Measurements from ENCODE around the gene C9orf85. TPM values are rescaled to one million over a fixed set of nuclear protein-coding genes. Genes with fewer than 3 reads are reported as not detected.
"Not testable (repeated sequence)": the region's sequence is repeated elsewhere in the genome, so short reads cannot be mapped to it uniquely, and the experiment has no call there.

Gene C9orf85
- total and polyA plus RNA-seq, 4 experiments from 2014 or later = 8.2 to 10.9 (median 10.5) TPM

DNA sequence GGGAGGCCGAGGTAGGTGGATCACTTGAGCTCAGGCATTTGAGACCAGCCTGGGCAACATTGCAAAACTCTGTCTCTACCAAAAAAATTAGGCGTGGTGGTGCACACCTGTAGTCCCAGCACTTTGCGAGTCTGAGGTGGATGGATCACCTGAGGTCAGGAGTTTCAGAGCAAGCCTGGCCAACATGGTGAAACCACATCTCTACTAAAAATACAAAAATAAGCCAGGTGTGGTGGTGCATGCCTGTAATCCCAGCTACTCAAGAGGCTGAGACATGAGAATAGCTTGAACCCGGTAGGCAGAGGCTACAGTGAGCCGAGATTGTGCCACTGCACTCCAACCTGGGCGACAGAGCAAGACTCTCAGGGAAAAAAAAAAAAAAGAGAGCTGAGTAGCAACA lies 12.7 kb upstream of the C9orf85 start:
- ChIA-PET CTCF (ENCODE audit: partially characterized antibody) (interaction anchor here (0.8 to 1.6 kb wide), 3 partner anchors 11 to 92 kb away, joined by 3 to 5 read pairs (median 5); no protein-coding TSS in a partner anchor), POLR2A (ENCODE audit: partially characterized antibody) (interaction anchor here (2.1 kb wide), 1 partner anchor 12 kb away, joined by 9 read pairs; the partner anchor contains the start of genes ABHD17B and C9orf85)
- H3K36me3 ChIP-seq (ENCODE audit: insufficient read depth, low read length); H3K27ac ChIP-seq (ENCODE audit: low read depth, low read length); H3K27me3 Mint-ChIP-seq; H3K36me3 Mint-ChIP-seq; H3K9me3 Mint-ChIP-seq; intact Hi-C loops (cut with micrococcal nuclease); H3K4me3 Mint-ChIP-seq; H3K27me3 ChIP-seq (ENCODE audit: insufficient read depth, low read length); H3K4me3 ChIP-seq (ENCODE audit: low read length in 2 of 2); H3K9me3 ChIP-seq (ENCODE audit: control insufficient read depth in 1 of 2, low read length in 2 of 2); DNase-seq: not testable (repeated sequence)
- peaks cover 70% of the 10 kb centered on the region for H3K4me1 ChIP-seq (ENCODE audit: insufficient read depth, low read length)
- H3K4me1 Mint-ChIP-seq = peaks cover 46 to 74% (median 63%) of the 10 kb centered on the region in 4 donors
- H3K27ac Mint-ChIP-seq = peak overlapping the region in 3 of 7 donors; percentile 6 to 85 (median 30)

DNA sequence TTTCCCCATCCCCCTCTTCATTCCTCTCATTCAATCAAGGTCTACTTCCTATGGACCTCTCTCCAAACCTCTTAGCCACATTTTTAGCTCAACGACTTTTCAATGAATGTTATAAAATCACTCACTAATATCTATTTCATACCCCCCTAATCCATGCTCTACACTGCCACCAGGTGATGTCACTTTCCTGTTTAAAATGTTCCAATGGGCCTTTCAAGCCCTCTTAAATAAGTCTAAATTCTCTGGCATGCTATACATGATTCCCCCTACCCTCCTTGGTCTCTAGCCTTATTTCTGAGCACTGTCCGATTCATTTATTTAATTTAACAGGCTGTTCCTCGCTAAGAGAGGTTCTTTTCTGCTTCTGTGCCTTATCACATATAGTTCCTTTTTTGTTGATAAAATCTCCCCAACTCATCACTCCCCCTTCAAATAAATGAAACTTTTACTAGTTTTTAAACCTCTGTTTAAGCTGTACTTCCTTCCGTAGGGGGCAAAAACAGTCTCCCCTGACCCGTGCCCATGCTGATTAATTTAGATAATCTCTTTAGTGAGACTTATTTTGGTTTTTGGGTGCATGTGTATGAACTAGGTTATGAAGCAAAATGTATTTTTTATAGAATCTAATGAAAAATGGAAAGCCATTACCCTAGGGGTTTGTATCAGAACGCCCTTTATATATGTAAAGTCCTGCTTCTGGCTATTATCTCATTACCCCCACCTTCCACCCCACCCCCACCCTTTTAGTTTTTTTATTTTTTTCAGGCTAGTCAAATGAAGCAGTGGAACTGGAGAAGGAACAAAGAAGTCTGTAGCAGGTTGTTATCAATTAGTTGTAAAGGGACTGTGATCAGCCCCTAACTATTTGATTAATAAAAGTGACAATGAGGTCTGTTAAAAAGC lies 9.5 kb upstream of the C9orf85 start:
- intact Hi-C loops (cut with micrococcal nuclease) = loop anchor here (2.0 to 5.0 kb wide), 2 partner anchors 17 to 70 kb away; no protein-coding TSS in a partner anchor
- H3K36me3 Mint-ChIP-seq = peaks cover 0 to 4% of the 10 kb centered on the region in 2 donors
- H3K27ac Mint-ChIP-seq = peak overlapping the region in 5 of 7 donors; percentile 25 to 78 (median 43)
- H3K4me3 ChIP-seq (ENCODE audit: low read length in 2 of 2) = no peak overlapping the region
- peaks cover 36 to 75% (median 50%) of the 10 kb centered on the region in 4 donors for H3K4me1 Mint-ChIP-seq
- peaks cover 52% of the 10 kb centered on the region for H3K4me1 ChIP-seq (ENCODE audit: insufficient read depth, low read length)
- no peak overlapping the region for H3K27ac ChIP-seq (ENCODE audit: low read depth, low read length)
- DNase-seq = no peak
- peaks cover 0 to 2% (median 0%) of the 10 kb centered on the region in 8 donors for H3K9me3 Mint-ChIP-seq
- ChIA-PET CTCF (ENCODE audit: partially characterized antibody) (interaction anchor here (1.5 kb wide), 1 partner anchor 9 kb away, joined by 4 read pairs; the partner anchor contains the start of genes ABHD17B and C9orf85), POLR2A (ENCODE audit: partially characterized antibody) (interaction anchor here (2.5 kb wide), 1 partner anchor 9 kb away, joined by 9 read pairs; the partner anchor contains the start of genes ABHD17B and C9orf85)
- peak overlapping the region in 3 of 8 donors; percentile 4 to 41 (median 25) for H3K4me3 Mint-ChIP-seq
- H3K9me3 ChIP-seq (ENCODE audit: control insufficient read depth in 1 of 2, low read length in 2 of 2) = no peaks in the 10 kb centered on the region
- H3K36me3 ChIP-seq (ENCODE audit: insufficient read depth, low read length) = no peaks in the 10 kb centered on the region
- H3K27me3 Mint-ChIP-seq = no peaks in the 10 kb centered on the region
- H3K27me3 ChIP-seq (ENCODE audit: insufficient read depth, low read length) = no peaks in the 10 kb centered on the region

DNA sequence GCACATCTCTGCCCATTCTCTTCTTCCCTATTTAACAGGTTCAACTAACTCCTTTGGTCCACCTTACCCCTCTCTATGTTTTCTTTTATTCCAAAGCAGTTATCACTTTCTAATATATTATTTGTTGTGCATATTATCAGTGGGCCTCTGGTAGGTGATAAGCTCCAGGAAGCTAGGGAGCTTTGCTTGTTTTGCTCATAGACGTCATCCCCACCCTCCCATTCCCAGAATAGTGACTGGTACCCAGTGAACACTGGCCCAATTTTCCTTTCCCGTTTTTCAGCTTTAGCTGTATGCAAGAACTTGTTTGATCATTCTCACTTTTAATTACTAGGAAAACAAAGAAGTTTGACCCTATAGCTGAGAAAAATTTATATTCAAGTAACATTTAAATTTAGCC lies 7.4 kb upstream of the C9orf85 start:
- no peaks in the 10 kb centered on the region for H3K36me3 ChIP-seq (ENCODE audit: insufficient read depth, low read length)
- Mint-ChIP-seq H3K4me1 (peaks cover 33 to 73% (median 45%) of the 10 kb centered on the region in 4 donors), H3K27ac (peak overlapping the region in 1 of 7 donors; percentile 14), H3K4me3 (no peak overlapping the region), H3K36me3 (peaks cover 0 to 4% of the 10 kb centered on the region in 2 donors), H3K9me3 (no peaks in the 10 kb centered on the region), H3K27me3 (no peaks in the 10 kb centered on the region)
- H3K4me1 ChIP-seq (ENCODE audit: insufficient read depth, low read length) = peaks cover 46% of the 10 kb centered on the region
- ChIA-PET POLR2A (ENCODE audit: partially characterized antibody) (no interaction called here), CTCF (ENCODE audit: partially characterized antibody) (interaction anchor here (1.1 kb wide), 1 partner anchor 123 kb away, joined by 3 read pairs; no protein-coding TSS in a partner anchor)
- H3K9me3 ChIP-seq (ENCODE audit: control insufficient read depth in 1 of 2, low read length in 2 of 2) = no peaks in the 10 kb centered on the region
- no peaks in the 10 kb centered on the region for H3K27me3 ChIP-seq (ENCODE audit: insufficient read depth, low read length)
- intact Hi-C loops (cut with micrococcal nuclease) = loop anchor here (5.0 kb wide), 1 partner anchor 72 kb away; no protein-coding TSS in a partner anchor
- H3K4me3 ChIP-seq (ENCODE audit: low read length in 2 of 2) = no peak overlapping the region
- H3K27ac ChIP-seq (ENCODE audit: low read depth, low read length) = no peak overlapping the region
- no peak for DNase-seq

DNA sequence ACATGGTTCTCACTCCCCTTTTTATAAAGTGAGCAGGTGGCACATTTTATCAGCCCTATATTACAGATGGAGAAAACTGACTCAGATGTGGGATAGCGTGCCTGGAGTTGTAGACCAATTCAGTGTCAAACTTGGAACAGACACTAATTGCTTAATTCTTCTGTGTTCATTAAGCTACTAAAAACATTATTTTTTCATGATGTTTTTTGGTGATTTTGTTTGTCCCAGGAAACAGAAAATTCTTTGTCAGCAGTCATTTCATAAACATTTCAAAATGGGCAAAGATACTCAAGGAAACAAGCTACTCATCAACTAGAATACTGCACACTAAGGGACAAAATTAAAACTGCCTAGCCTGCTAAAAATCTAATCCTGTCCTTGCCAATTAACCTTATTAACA lies 2.6 kb upstream of the C9orf85 start:
- CTCF ChIA-PET (ENCODE audit: partially characterized antibody) = no interaction called here
- Histone ChIP-seq H3K36me3 (ENCODE audit: insufficient read depth, low read length) (no peaks in the 10 kb centered on the region), H3K27me3 (ENCODE audit: insufficient read depth, low read length) (no peaks in the 10 kb centered on the region), H3K4me1 (ENCODE audit: insufficient read depth, low read length) (peaks cover 47% of the 10 kb centered on the region), H3K9me3 (ENCODE audit: control insufficient read depth in 1 of 2, low read length in 2 of 2) (no peaks in the 10 kb centered on the region), H3K27ac (ENCODE audit: low read depth, low read length) (no peak overlapping the region), H3K4me3 (ENCODE audit: low read length in 2 of 2) (peak overlapping the region in 1 of 2 donors; percentile 83)
- POLR2A ChIA-PET (ENCODE audit: partially characterized antibody) = interaction anchor here (0.7 kb wide), 1 partner anchor 142 kb away, joined by 3 read pairs; no protein-coding TSS in a partner anchor
- DNase-seq = no peak
- Mint-ChIP-seq H3K36me3 (peaks cover 4 to 16% of the 10 kb centered on the region in 2 donors), H3K4me3 (peak overlapping the region; percentile 91 to 100 (median 98)), H3K27ac (peak overlapping the region in 1 of 7 donors; percentile 19), H3K4me1 (peaks cover 39 to 80% (median 49%) of the 10 kb centered on the region in 4 donors), H3K27me3 (no peaks in the 10 kb centered on the region), H3K9me3 (no peaks in the 10 kb centered on the region)
- intact Hi-C loops (cut with micrococcal nuclease) = no loop called here

DNA sequence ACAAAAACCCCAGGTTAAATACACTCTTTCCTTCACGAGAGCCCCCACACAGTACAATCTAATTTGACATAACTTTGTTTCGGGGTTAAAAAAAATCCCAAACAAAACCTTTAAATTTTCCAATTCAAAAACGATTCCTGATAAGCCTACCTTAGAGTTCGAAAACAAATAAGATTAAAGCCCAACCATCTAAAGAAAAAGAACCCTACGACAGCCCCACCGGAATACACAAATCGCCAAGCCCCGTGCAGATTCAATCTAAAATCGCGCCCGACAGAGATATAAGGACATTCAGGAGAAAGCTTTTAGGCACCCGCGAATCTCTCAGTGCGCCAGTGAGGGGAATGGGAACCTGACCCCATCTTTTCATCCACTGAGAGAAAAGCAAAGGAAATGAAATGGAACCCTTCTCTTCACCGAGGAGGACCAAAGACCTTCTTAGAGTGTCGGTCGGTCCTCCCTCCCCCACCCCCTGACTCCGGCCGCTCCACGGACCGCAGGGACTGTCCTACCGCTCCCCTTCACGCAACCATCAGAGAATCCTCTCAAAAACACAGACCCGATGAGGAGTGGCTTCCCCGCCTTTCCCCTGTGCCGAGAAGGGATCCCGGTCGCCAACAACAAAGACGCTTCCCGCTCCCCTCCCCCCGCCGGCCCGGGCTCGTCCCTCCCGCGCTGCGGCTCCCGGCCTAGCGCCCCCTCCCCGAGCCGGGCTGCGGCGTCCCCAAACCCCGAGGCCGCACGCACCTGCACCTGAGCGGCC lies 1.4 kb upstream of the C9orf85 start:
- Histone ChIP-seq H3K9me3 (ENCODE audit: control insufficient read depth in 1 of 2, low read length in 2 of 2) (no peaks in the 10 kb centered on the region), H3K27ac (ENCODE audit: low read depth, low read length) (peak overlapping the region; percentile 74), H3K4me3 (ENCODE audit: low read length in 2 of 2) (peak overlapping the region; percentile 8 to 83), H3K27me3 (ENCODE audit: insufficient read depth, low read length) (no peaks in the 10 kb centered on the region), H3K4me1 (ENCODE audit: insufficient read depth, low read length) (peaks cover 51% of the 10 kb centered on the region), H3K36me3 (ENCODE audit: insufficient read depth, low read length) (no peaks in the 10 kb centered on the region)
- intact Hi-C loops (cut with micrococcal nuclease) = loop anchor here (2.0 to 10.0 kb wide), 6 partner anchors 13 to 1651 kb away; partner anchors contain the start of genes KLF9, SMC5 and TMC1
- H3K9me3 Mint-ChIP-seq = no peaks in the 10 kb centered on the region
- peak overlapping the region; percentile 49 to 91 (median 82) for H3K27ac Mint-ChIP-seq
- POLR2A ChIA-PET (ENCODE audit: partially characterized antibody) = interaction anchor here (1.2 to 1.8 kb wide), 6 partner anchors 8 to 155 kb away, joined by 3 to 20 read pairs (median 9); partner anchors contain the start of gene CEMIP2
- peak; percentile 9 to 48 (median 17) for DNase-seq
- H3K4me3 Mint-ChIP-seq = peak overlapping the region; percentile 91 to 100 (median 98)
- CTCF ChIA-PET (ENCODE audit: partially characterized antibody) = interaction anchor here (1.2 kb wide), 1 partner anchor 306 kb away, joined by 4 read pairs; no protein-coding TSS in a partner anchor
- no peaks in the 10 kb centered on the region for H3K27me3 Mint-ChIP-seq
- H3K4me1 Mint-ChIP-seq = peaks cover 44 to 82% (median 52%) of the 10 kb centered on the region in 4 donors
- H3K36me3 Mint-ChIP-seq = peaks cover 4 to 16% of the 10 kb centered on the region in 2 donors

DNA sequence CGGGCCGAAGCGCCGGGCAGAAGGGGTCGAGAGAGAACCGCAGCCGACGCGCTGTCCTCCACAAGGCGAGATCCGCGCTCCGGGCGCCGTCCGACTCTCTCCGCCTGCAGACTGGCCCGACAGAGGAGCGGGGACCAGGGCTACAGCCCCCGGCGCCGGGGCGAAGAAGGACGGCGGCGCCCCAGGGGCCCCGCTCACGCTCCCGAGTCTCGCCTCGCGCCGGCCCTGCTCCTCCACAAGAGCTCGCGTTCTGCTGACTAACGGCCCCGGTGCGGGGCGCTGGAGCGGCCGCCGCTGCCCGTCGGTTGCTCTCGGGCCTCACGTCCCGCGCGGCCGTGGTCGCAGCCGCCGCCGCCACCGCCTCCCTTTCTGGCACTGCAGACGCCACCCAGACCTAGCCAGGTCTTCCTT lies 784 bp upstream of the C9orf85 start:
- CTCF ChIA-PET (ENCODE audit: partially characterized antibody) = interaction anchor here (0.8 to 2.0 kb wide), 10 partner anchors 8 to 306 kb away, joined by 3 to 10 read pairs (median 4); no protein-coding TSS in a partner anchor
- Mint-ChIP-seq H3K27me3 (no peaks in the 10 kb centered on the region), H3K9me3 (no peaks in the 10 kb centered on the region), H3K4me1 (peaks cover 44 to 77% (median 52%) of the 10 kb centered on the region in 4 donors), H3K4me3 (peak overlapping the region; percentile 99 to 100 (median 100)), H3K27ac (peak overlapping the region; percentile 92 to 100 (median 97)), H3K36me3 (peaks cover 4 to 16% of the 10 kb centered on the region in 2 donors)
- H3K4me3 ChIP-seq (ENCODE audit: low read length in 2 of 2) = peak overlapping the region; percentile 77 to 83
- POLR2A ChIA-PET (ENCODE audit: partially characterized antibody) = interaction anchor here (0.6 to 1.8 kb wide), 15 partner anchors 8 to 1223 kb away, joined by 3 to 20 read pairs (median 5); partner anchors contain the start of gene CEMIP2
- no peaks in the 10 kb centered on the region for H3K27me3 ChIP-seq (ENCODE audit: insufficient read depth, low read length)
- peaks cover 51% of the 10 kb centered on the region for H3K4me1 ChIP-seq (ENCODE audit: insufficient read depth, low read length)
- no peaks in the 10 kb centered on the region for H3K9me3 ChIP-seq (ENCODE audit: control insufficient read depth in 1 of 2, low read length in 2 of 2)
- H3K36me3 ChIP-seq (ENCODE audit: insufficient read depth, low read length) = no peaks in the 10 kb centered on the region
- intact Hi-C loops (cut with micrococcal nuclease) = loop anchor here (1.0 to 10.0 kb wide), 9 partner anchors 14 to 1652 kb away; partner anchors contain the start of genes KLF9, SMC5 and TMC1
- DNase-seq = no peak
- H3K27ac ChIP-seq (ENCODE audit: low read depth, low read length) = peak overlapping the region; percentile 74
